Measurements from ENCODE around the gene KCNIP1. TPM values are rescaled to one million over a fixed set of nuclear protein-coding genes. Genes with fewer than 3 reads are reported as not detected.

Gene KCNIP1
- polyA plus RNA-seq, 2 of the 4 experiments (the other 2 are of a cell fraction): not detected

- H3K27ac ChIP-seq: no peak overlapping the region
- FAIRE-seq (no peak), ATAC-seq (no peak), DNase-seq (ENCODE audit: low read depth in 1 of 2, low spot score in 1 of 2) (no peak)
- 8% methylated on average over 3 of the region's 3 CpGs for WGBS (ENCODE audit: missing lambda C conversion rate)
- H3K9me3 ChIP-seq: no peaks in the 10 kb centered on the region
- CTCF ChIA-PET: no interaction called here
- H3K4me3 ChIP-seq: no peak overlapping the region
- TF ChIP-seq ATOH8 (CRISPR knock-in tag; IDR thresholded peaks at IDR 0.05; ENCODE audit: low read depth) (no peak), CHD4 (IDR thresholded peaks at IDR 0.05; ENCODE audit: borderline replicate concordance) (no peak), ZNF302 (CRISPR knock-in tag; IDR thresholded peaks at IDR 0.05) (no peak), ZC3H11A (IDR thresholded peaks at IDR 0.05) (no peak), FOXS1 (CRISPR knock-in tag; IDR thresholded peaks at IDR 0.05) (no peak), RNF2 (IDR thresholded peaks at IDR 0.05; ENCODE audit: borderline replicate concordance, low read depth) (no peak), ESRRA (IDR thresholded peaks at IDR 0.05; ENCODE audit: borderline replicate concordance, low read length) (no peak), SMC3 (IDR thresholded peaks at IDR 0.05) (no peak), HMGXB4 (CRISPR knock-in tag; IDR thresholded peaks at IDR 0.05; ENCODE audit: borderline replicate concordance) (no peak), KDM5A (IDR thresholded peaks at IDR 0.05) (no peak), REST (IDR thresholded peaks at IDR 0.05) (no peak), EP300 (IDR thresholded peaks at IDR 0.05) (no peak), ELK1 (IDR thresholded peaks at IDR 0.05; ENCODE audit: low read depth, low read length) (no peak), JUNB (IDR thresholded peaks at IDR 0.05) (no peak), CHD2 (IDR thresholded peaks at IDR 0.05; ENCODE audit: low read length, partially characterized antibody) (no peak), HEYL (CRISPR knock-in tag; IDR thresholded peaks at IDR 0.05) (no peak), MYC (IDR thresholded peaks at IDR 0.05; ENCODE audit: borderline replicate concordance, low read length) (no peak)
- no peak overlapping the region for H3K4me2 ChIP-seq
- POLR2A ChIA-PET: no interaction called here
- no peaks in the 10 kb centered on the region for H3K4me1 ChIP-seq
Observed at GRCh38 chr5:170719551-170719950, 215.7 kb downstream of the KCNIP1 start.

- H3K4me1 ChIP-seq: no peaks in the 10 kb centered on the region
- no peak for DNase-seq (ENCODE audit: low read depth in 1 of 2, low spot score in 1 of 2)
- H3K4me3 ChIP-seq: no peak overlapping the region
- FAIRE-seq: no peak
- H3K9me3 ChIP-seq: no peaks in the 10 kb centered on the region
- no peak overlapping the region for H3K4me2 ChIP-seq
- H3K27ac ChIP-seq: no peak overlapping the region
- ChIA-PET CTCF (no interaction called here), POLR2A (no interaction called here)
- WGBS (ENCODE audit: missing lambda C conversion rate): 30% methylated on average over 4 of the region's 4 CpGs
- ATAC-seq: no peak
- TF ChIP-seq FOXS1 (CRISPR knock-in tag; IDR thresholded peaks at IDR 0.05): no peak
- TF ChIP-seq CBX8 (IDR thresholded peaks at IDR 0.05): no peak
Observed at GRCh38 chr5:170720179-170720578, 216.4 kb downstream of the KCNIP1 start.
